ENCODE results near the gene DYTN.
A peak's percentile ranks its signal among the peaks of the same experiment; 100 is the strongest.

Gene DYTN

GRCh38 chr2:206700156-206700555 lies 18.0 kb downstream of the DYTN start:
- DNase-seq (ENCODE audit: low read depth): no peak

- DNase-seq (ENCODE audit: low read depth): no peak
Measured at GRCh38 chr2:206698811-206699210, 19.4 kb downstream of the DYTN start.

GRCh38 chr2:206696910-206697309 lies 21.3 kb downstream of the DYTN start:
- no peak for DNase-seq (ENCODE audit: low read depth)

- peak; percentile 14 for DNase-seq (ENCODE audit: low read depth)
Measured at GRCh38 chr2:206693399-206694137, 24.6 kb downstream of the DYTN start.

- DNase-seq (ENCODE audit: low read depth): no peak
Measured at GRCh38 chr2:206692971-206693370, 25.2 kb downstream of the DYTN start.

GRCh38 chr2:206688990-206689389 lies 29.2 kb downstream of the DYTN start:
- no peak for DNase-seq (ENCODE audit: low read depth)

- DNase-seq (ENCODE audit: low read depth): no peak
Measured at GRCh38 chr2:206688453-206688852, 29.7 kb downstream of the DYTN start.

- DNase-seq (ENCODE audit: low read depth): no peak
Measured at GRCh38 chr2:206683546-206683945, 34.6 kb downstream of the DYTN start.

GRCh38 chr2:206670531-206671319 lies 47.5 kb downstream of the DYTN start:
- DNase-seq (ENCODE audit: low read depth): no peak

- no peak for DNase-seq (ENCODE audit: low read depth)
Measured at GRCh38 chr2:206665251-206665650, 52.9 kb downstream of the DYTN start.

- no peak for DNase-seq (ENCODE audit: low read depth)
Measured at GRCh38 chr2:206657087-206657486, 61.1 kb downstream of the DYTN start.

GRCh38 chr2:206647985-206648384 lies 70.2 kb downstream of the DYTN start:
- no peak for DNase-seq (ENCODE audit: low read depth)

- DNase-seq (ENCODE audit: low read depth): no peak
Measured at GRCh38 chr2:206642075-206643025, 75.8 kb downstream of the DYTN start, which contains the start of gene FAM237A. Gene FAM237A, plus strand, starts transcription at chr2:206642487. Its CDS starts 1,750 bp downstream, at chr2:206644237.

GRCh38 chr2:206641226-206641625 lies 77.0 kb downstream of the DYTN start:
- DNase-seq (ENCODE audit: low read depth): no peak

- DNase-seq (ENCODE audit: low read depth): no peak
Measured at GRCh38 chr2:206639636-206640035, 78.6 kb downstream of the DYTN start.

- no peak for DNase-seq (ENCODE audit: low read depth)
Measured at GRCh38 chr2:206635015-206635414, 83.2 kb downstream of the DYTN start.

GRCh38 chr2:206631340-206631739 lies 86.9 kb downstream of the DYTN start:
- no peak for DNase-seq (ENCODE audit: low read depth)

GRCh38 chr2:206627632-206628031 lies 90.6 kb downstream of the DYTN start:
- no peak for DNase-seq (ENCODE audit: low read depth)

- no peak for DNase-seq (ENCODE audit: low read depth)
Measured at GRCh38 chr2:206626108-206626507, 92.1 kb downstream of the DYTN start.

GRCh38 chr2:206619011-206619410 lies 99.2 kb downstream of the DYTN start:
- no peak for DNase-seq (ENCODE audit: low read depth)

GRCh38 chr2:206616151-206616550 lies 102.0 kb downstream of the DYTN start:
- DNase-seq (ENCODE audit: low read depth): no peak

- DNase-seq (ENCODE audit: low read depth): no peak
Measured at GRCh38 chr2:206615417-206616089, 102.6 kb downstream of the DYTN start.

Data from HS-27A (cell line).